ENCODE data around the gene POLR1E.
"Not testable (repeated sequence)": the region's sequence is repeated elsewhere in the genome, so short reads cannot be mapped to it uniquely, and the experiment has no call there.

POLR1E gene

GRCh38 chr9:37451628-37452027, 34.1 kb upstream of the POLR1E start:
- H3K4me1 Mint-ChIP-seq (ENCODE audit: low read depth): peaks cover 8% of the 10 kb centered on the region
- no peak overlapping the region for H3K27ac Mint-ChIP-seq
- peaks cover 34% of the 10 kb centered on the region for H3K36me3 Mint-ChIP-seq (ENCODE audit: low read depth)
- no peak overlapping the region for H3K4me3 Mint-ChIP-seq
- H3K27me3 Mint-ChIP-seq: no peaks in the 10 kb centered on the region
- intact Hi-C loops (cut with micrococcal nuclease): no loop called here
- H3K9me3 Mint-ChIP-seq: peaks cover 6% of the 10 kb centered on the region

- H3K4me1 Mint-ChIP-seq (ENCODE audit: low read depth): peaks cover 8% of the 10 kb centered on the region
Observed at GRCh38 chr9:37452611-37453010, 33.1 kb upstream of the POLR1E start.

GRCh38 chr9:37453827-37454226, 31.9 kb upstream of the POLR1E start:
- intact Hi-C loops (cut with micrococcal nuclease): no loop called here
- Mint-ChIP-seq H3K27ac (no peak overlapping the region), H3K4me3 (no peak overlapping the region), H3K36me3 (ENCODE audit: low read depth) (peaks cover 42% of the 10 kb centered on the region), H3K27me3 (no peaks in the 10 kb centered on the region), H3K4me1 (ENCODE audit: low read depth) (peaks cover 8% of the 10 kb centered on the region), H3K9me3 (peaks cover 6% of the 10 kb centered on the region)

More at GRCh38 chr9:37452611-37453010, 33.1 kb upstream of the POLR1E start:
- H3K27ac Mint-ChIP-seq: no peak overlapping the region
- peaks cover 39% of the 10 kb centered on the region for H3K36me3 Mint-ChIP-seq (ENCODE audit: low read depth)
- no peaks in the 10 kb centered on the region for H3K27me3 Mint-ChIP-seq
- peaks cover 6% of the 10 kb centered on the region for H3K9me3 Mint-ChIP-seq
- intact Hi-C loops (cut with micrococcal nuclease): no loop called here
- H3K4me3 Mint-ChIP-seq: no peak overlapping the region

- Mint-ChIP-seq H3K9me3 (peaks cover 6% of the 10 kb centered on the region), H3K36me3 (ENCODE audit: low read depth) (peaks cover 40% of the 10 kb centered on the region), H3K4me3 (no peak overlapping the region), H3K27me3 (no peaks in the 10 kb centered on the region), H3K4me1 (ENCODE audit: low read depth) (peaks cover 8% of the 10 kb centered on the region), H3K27ac (no peak overlapping the region)
- intact Hi-C loops (cut with micrococcal nuclease): no loop called here
Observed at GRCh38 chr9:37454238-37454637, 31.5 kb upstream of the POLR1E start.

GRCh38 chr9:37455884-37456647, 29.7 kb upstream of the POLR1E start:
- Mint-ChIP-seq H3K4me1 (ENCODE audit: low read depth) (peaks cover 15% of the 10 kb centered on the region), H3K27me3 (no peaks in the 10 kb centered on the region), H3K36me3 (ENCODE audit: low read depth) (peaks cover 25% of the 10 kb centered on the region), H3K4me3 (no peak overlapping the region), H3K9me3 (peaks cover 6% of the 10 kb centered on the region), H3K27ac (no peak overlapping the region)
- intact Hi-C loops (cut with micrococcal nuclease): no loop called here

- peaks cover 6% of the 10 kb centered on the region for H3K9me3 Mint-ChIP-seq
- H3K36me3 Mint-ChIP-seq (ENCODE audit: low read depth): peaks cover 21% of the 10 kb centered on the region
- no peaks in the 10 kb centered on the region for H3K27me3 Mint-ChIP-seq
- peaks cover 16% of the 10 kb centered on the region for H3K4me1 Mint-ChIP-seq (ENCODE audit: low read depth)
- intact Hi-C loops (cut with micrococcal nuclease): no loop called here
- no peak overlapping the region for H3K27ac Mint-ChIP-seq
- H3K4me3 Mint-ChIP-seq: no peak overlapping the region
Observed at GRCh38 chr9:37456817-37457216, 28.9 kb upstream of the POLR1E start.

- Mint-ChIP-seq H3K4me1 (ENCODE audit: low read depth) (peaks cover 45% of the 10 kb centered on the region), H3K36me3 (ENCODE audit: low read depth) (peaks cover 31% of the 10 kb centered on the region), H3K4me3 (peak overlapping the region; percentile 92), H3K27me3 (no peaks in the 10 kb centered on the region), H3K9me3 (no peaks in the 10 kb centered on the region), H3K27ac (peak overlapping the region; percentile 96)
- intact Hi-C loops (cut with micrococcal nuclease): loop anchor here (2.0 kb wide), 1 partner anchor 41 kb away; the partner anchor contains the start of gene GRHPR
Observed at GRCh38 chr9:37464006-37464405, 21.7 kb upstream of the POLR1E start.

- intact Hi-C loops (cut with micrococcal nuclease): loop anchor here (1.0 to 2.0 kb wide), 2 partner anchors 21 to 42 kb away; partner anchors contain the start of genes GRHPR and POLR1E
- peak overlapping the region; percentile 92 for H3K4me3 Mint-ChIP-seq
Observed at GRCh38 chr9:37464426-37465248, 21.1 kb upstream of the POLR1E start.

GRCh38 chr9:37465249-37466036, 20.3 kb upstream of the POLR1E start, which contains the start of gene ZBTB5:
ZBTB5 (minus strand) TSS chr9:37465450; CDS start chr9:37442551, 22,899 bp downstream.
- H3K9me3 Mint-ChIP-seq: no peaks in the 10 kb centered on the region
- peak within 1 kb of the TSS; percentile 92 for H3K4me3 Mint-ChIP-seq
- H3K27me3 Mint-ChIP-seq: no peaks in the 10 kb centered on the region
- H3K27ac Mint-ChIP-seq: peak within 1 kb of the TSS; percentile 96
- H3K36me3 Mint-ChIP-seq (ENCODE audit: low read depth): peaks cover 31% of the 10 kb centered on the region
- intact Hi-C loops (cut with micrococcal nuclease): loop anchor here (1.0 to 2.0 kb wide), 2 partner anchors 20 to 43 kb away; partner anchors contain the start of genes GRHPR and POLR1E
- peaks cover 45% of the 10 kb centered on the region for H3K4me1 Mint-ChIP-seq (ENCODE audit: low read depth)

More at GRCh38 chr9:37464426-37465248, 21.1 kb upstream of the POLR1E start:
- Mint-ChIP-seq H3K36me3 (ENCODE audit: low read depth) (peaks cover 31% of the 10 kb centered on the region), H3K4me1 (ENCODE audit: low read depth) (peaks cover 45% of the 10 kb centered on the region), H3K27ac (peak overlapping the region; percentile 96), H3K9me3 (no peaks in the 10 kb centered on the region), H3K27me3 (no peaks in the 10 kb centered on the region)

GRCh38 chr9:37466037-37466709, 19.6 kb upstream of the POLR1E start:
- no peaks in the 10 kb centered on the region for H3K9me3 Mint-ChIP-seq
- peaks cover 38% of the 10 kb centered on the region for H3K4me1 Mint-ChIP-seq (ENCODE audit: low read depth)
- intact Hi-C loops (cut with micrococcal nuclease): no loop called here
- H3K27me3 Mint-ChIP-seq: no peaks in the 10 kb centered on the region
- peaks cover 31% of the 10 kb centered on the region for H3K36me3 Mint-ChIP-seq (ENCODE audit: low read depth)
- H3K4me3 Mint-ChIP-seq: peak overlapping the region; percentile 92
- H3K27ac Mint-ChIP-seq: peak overlapping the region; percentile 96

- H3K4me3 Mint-ChIP-seq; H3K27me3 Mint-ChIP-seq; intact Hi-C loops (cut with micrococcal nuclease); H3K9me3 Mint-ChIP-seq; H3K27ac Mint-ChIP-seq: not testable (repeated sequence)
- Mint-ChIP-seq H3K4me1 (ENCODE audit: low read depth) (peaks cover 41% of the 10 kb centered on the region), H3K36me3 (ENCODE audit: low read depth) (peaks cover 26% of the 10 kb centered on the region)
Observed at GRCh38 chr9:37467530-37467929, 18.2 kb upstream of the POLR1E start.

- Mint-ChIP-seq H3K27ac (no peak overlapping the region), H3K9me3 (no peaks in the 10 kb centered on the region), H3K27me3 (no peaks in the 10 kb centered on the region), H3K4me1 (ENCODE audit: low read depth) (peaks cover 31% of the 10 kb centered on the region), H3K4me3 (no peak overlapping the region), H3K36me3 (ENCODE audit: low read depth) (peaks cover 17% of the 10 kb centered on the region)
- intact Hi-C loops (cut with micrococcal nuclease): no loop called here
Observed at GRCh38 chr9:37468620-37469019, 17.1 kb upstream of the POLR1E start.
